CD1c-positive myeloid dendritic cell (primary cell): ENCODE data around the gene ECSIT.
"Not testable (repeated sequence)": the region's sequence is repeated elsewhere in the genome, so short reads cannot be mapped to it uniquely, and the experiment has no call there.

Source experiments
- DNase-seq: peaks from one replicate; pipeline ENCODE4 v3.0.0-alpha.2; 2016; ENCODE audit errors: extremely low spot score

Gene ECSIT, protein sequence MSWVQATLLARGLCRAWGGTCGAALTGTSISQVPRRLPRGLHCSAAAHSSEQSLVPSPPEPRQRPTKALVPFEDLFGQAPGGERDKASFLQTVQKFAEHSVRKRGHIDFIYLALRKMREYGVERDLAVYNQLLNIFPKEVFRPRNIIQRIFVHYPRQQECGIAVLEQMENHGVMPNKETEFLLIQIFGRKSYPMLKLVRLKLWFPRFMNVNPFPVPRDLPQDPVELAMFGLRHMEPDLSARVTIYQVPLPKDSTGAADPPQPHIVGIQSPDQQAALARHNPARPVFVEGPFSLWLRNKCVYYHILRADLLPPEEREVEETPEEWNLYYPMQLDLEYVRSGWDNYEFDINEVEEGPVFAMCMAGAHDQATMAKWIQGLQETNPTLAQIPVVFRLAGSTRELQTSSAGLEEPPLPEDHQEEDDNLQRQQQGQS

DNA sequence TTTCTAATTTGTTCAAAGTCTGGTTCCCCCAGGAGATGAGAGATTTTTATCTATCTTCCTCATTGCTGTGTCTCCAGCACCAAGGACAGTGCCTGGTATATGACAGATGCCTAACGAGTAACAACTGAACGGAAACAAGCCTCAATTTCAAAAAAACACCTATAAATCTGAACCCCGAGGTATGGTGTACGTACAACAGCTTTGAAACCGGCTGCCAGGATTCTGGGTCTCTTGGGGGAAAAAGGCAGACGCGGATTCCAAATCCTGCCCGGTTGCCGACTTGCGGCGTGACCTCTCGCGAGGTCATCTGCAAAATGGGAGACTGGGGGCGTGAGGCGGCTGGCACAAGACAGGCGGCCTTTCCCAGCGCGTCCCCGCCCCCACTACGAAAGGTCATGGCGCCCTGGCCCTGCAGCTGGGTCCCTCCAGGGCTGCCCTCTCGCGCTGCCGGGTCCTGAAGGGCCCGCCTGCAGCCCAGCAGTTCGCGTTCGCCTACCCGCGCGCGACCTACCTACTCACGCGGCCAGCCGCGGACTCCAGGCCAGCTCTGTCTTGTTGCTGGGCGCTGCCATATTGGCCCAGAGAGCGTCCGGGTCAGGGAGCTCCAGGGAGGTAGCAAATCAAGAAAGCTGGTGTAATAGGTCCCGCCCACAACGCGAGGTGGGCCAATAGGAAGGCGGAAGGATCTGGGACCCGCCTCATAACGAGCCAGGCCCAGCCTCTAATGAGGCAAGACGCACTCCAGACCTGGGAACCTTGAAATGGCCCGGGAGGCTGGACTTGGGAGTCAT is at the start of gene ECSIT:
ECSIT (minus strand) TSS at position 584 of the 791 bp plus-strand sequence. CDS start 9,964 bp downstream, outside the sequence.
- peak; percentile 98 for DNase-seq

DNA sequence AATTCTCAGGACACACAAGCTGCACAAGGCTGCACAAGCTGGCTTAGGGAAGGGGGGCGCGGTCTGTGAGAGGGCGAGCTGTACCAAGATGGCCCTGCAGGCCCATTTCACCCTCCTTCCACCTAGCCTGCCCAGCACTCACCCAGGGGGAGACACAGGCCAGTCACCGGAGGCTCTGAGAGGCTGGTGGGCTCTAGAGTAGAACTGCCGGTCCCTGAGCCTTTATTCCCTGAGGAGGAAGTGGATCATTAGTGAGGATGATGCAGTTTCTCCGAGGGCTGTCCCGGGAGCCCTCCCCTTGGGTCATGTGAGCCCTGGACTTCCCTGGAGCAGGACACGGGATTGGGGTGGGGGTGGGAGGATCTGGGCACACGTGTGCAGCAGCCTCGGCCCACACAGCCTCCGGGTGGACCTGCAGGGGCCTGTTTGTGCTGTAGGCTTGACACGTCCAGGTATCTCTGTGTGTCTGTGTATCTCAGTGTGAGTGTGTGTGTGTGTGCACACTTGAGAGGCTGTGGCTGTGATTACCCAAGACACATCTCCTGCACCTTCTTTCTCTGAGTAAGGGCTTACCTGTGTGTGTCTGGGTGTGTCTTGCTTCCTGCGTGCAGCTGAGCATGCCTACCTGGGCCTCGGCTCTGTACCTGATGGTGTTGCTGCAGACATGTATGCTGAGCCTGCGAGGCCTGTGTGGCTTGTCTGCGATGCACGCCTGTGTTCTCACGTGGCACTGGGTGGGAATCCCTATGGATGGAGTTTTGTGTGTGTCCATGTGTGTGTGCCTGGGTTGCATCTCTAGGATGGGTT is 48.7 kb upstream of the ECSIT start, which contains the start of gene ACP5:
ACP5 (minus strand) TSS at position 195 of the 807 bp plus-strand sequence. CDS start 328 bp downstream, outside the sequence.
- DNase-seq = peak; percentile 89

DNA sequence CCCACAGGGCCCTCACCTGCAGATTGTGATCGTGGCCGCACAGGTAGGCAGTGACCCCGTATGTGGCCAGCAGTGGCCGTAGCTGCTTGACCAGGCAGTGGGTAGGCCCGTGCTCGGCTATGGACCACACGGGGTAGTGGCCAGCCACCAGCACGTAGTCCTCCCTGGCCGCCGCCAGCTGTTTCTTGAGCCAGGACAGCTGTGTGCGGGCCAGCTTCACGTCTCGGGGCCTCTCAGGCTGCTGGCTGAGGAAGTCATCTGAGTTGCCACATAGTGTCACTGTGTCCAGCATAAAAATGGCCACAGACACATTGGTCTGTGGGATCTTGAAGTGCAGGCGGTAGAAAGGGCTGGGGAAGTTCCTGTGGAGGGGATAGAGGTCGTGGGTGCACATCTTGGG is 47.3 kb upstream of the ECSIT start:
- DNase-seq = peak; percentile 61

DNA sequence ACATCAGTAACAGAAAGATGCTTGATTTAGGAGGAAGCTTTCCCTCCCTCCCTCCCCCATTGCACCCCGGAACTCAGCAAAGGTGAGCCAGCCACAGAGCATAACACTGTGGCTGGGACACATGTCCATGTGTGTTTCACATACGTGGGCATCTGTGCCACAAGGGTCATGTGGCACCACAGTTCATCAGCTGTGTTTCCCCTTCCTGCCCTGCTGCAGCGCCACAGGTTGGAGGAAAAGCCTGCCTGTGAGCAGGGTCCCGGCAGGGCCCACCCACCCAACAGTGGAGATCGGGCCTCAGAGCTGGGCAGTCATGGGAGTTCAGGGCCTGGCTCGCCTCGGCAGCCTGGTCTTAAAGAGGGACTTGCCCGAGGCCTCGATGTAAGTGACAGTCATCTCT is 45.8 kb upstream of the ECSIT start:
- DNase-seq = no peak

DNA sequence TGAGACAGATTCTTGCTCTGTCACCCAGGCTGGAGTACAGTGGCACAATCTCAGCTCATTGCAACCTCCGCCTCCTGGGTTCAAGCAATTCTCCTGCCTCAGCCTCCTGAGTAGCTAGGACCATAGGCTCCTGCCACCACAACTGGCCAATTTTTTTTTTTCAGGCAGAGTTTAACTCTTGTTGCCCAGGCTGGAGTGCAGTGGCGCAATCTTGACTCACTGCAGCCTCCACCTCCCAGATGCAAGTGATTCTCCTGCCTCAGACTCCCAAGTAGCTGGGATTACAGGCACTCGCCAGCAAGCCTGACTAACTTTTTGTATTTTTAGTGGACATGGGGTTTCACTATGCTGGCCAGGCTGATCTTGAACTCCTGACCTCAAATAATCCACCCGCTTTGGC is 44.8 kb upstream of the ECSIT start:
- not testable (repeated sequence) for DNase-seq

DNA sequence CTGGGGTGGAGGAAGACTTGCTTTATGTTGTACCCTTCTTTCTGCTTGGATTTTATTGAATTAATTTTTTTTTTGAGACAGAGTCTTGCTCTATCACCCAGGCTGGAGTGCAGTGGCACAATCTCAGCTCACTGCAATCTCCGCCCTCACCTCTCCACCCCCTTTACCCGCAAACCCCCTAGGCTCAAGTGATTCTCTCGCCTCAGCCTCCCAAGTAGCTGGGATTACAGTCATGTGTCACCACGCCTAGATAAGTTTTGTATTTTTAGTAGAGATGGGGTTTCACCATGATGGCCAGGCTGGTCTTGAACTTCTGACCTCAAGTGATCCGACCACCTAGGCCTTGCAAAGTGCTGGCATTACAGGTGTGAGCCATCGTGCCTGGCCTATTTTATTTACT is 44.4 kb upstream of the ECSIT start:
- DNase-seq = not testable (repeated sequence)

DNA sequence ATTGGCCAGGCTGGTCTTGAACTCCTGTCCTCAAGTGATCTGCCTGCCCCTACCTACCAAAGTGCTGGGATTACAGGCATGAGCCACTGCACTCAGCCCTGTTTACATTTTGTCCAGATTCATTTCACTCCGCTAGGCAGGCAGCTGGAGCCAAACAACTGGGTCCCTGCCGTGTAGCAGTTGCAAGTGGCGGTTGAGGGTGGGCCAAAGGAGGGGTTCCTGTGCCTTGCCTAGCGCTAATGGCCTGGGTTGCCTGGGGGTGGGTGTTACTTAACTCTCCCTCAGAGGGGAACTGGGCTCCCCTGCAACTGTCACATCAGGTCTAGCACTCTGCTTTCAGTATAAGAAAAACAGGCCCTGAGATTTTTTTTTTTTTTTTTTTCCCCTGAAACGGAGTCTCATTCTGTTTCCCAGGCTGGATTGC is 41.1 kb upstream of the ECSIT start:
- peak; percentile 63 for DNase-seq

DNA sequence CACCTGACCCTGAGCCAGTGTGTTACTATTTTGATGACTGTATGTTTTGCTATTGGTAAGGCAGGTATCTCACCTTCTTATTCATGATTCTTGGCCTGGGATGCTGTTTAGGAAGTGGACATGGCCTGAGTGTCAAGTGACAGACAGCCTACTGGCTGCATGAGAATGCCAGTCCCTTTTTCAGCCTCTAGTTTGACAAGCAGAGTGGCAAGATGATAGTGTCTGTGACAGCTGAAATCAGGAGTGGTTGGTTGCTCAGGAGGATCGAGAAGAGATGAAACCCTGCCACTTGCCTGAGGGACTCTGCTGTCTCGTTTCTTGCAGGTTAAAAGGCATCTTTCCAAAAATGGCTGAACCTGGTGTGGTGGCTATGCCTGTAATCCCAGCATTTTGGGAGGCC is 37.2 kb upstream of the ECSIT start:
- DNase-seq = no peak

DNA sequence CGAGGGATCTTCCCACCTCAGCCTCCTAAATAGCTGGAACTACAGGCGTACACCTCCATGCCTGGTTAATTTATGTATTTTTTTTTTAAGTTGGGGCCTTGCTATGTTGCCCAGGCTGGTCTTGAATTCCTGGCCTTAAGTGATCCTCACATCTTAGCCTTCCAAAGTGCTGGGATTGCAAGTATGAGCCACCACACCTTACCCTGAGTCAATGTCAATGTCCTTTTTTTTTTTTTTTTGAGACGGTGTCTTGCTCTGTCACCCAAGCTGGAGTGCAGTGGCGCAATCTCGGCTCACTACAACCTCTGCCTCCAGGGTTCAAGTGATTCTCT is 36.7 kb upstream of the ECSIT start:
- DNase-seq = not testable (repeated sequence)

DNA sequence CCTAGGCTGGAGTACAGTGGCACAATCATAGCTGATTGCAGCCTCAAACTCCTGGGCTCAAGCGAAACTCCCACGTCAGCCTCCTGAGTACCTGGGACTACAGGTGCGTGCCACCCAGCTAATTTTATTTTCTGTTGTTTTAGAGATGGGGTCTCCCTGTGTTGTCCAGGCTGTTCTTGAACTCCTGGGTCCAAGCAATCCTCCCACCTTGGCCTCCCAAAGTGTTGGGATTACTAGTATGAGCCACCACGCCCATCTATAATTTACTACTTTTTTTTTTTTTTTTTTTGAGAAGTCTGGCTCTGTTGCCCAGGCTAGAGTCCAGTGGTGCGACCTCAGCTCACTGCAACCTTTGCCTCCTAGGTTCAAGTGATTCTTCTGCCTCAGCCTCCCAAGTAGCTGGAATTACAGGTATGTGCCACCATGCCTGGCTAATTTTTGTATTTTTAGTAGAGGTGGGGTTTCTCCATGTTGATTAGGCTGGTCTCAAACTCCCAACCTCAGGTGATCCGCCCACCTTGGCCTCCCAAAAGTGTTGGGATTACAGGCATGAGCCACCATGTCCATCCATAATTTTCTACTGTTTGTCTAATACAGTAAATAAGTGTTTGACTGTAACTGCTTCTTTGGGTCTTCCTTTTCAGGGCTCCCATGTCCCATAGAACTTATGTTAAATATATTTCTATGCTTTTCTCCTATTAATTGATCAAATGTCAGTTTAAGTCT is 35.3 kb upstream of the ECSIT start:
- DNase-seq = not testable (repeated sequence)

DNA sequence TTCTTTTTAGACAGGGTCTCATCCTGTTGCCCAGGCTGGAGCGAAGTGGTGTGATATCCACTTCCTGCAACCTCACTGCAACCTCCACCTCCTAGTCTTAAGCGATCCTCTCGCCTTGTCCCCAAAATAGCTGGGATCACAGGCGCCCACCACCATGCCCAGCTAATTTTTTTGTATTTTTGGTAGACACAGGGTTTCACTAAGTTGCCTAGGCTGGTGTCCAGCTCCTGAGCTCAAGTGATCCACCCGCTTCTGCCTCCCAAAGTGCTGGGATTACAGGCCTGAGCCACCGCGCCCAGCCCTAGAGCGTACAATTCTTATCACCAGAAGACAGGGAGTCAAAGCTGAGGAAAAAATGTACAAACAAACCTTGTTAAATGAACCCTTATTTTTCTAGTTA is 34.6 kb upstream of the ECSIT start:
- DNase-seq = no peak

DNA sequence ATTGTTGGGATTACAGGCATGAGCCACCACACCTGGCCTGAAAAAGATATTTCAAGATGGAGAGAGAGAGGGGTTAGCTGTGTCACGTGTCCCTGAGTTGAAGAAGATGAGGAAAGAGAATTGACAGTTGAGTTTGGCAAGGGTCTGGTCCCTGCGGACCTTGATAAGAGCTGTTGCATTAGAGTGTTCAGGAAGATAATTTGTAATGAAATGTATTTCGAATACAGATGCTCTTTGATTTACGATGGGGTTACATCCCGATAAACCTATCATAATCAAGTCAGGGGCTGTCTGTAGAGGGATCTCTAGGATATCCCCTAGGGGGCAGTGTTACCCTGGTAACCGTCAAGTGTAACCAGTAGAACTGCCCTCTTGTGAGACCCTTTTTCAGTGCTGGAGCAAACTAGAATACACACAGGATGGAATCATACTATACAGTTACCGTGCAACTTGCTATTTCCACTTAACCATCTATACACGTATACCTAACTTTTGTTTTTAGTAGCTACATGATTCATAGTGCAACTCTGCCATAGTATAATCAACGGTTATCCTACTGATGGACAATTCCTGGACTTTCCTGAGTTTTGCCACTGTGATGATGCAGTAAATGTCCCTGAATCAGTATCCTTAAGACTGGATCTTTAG is 31.6 kb upstream of the ECSIT start:
- peak; percentile 85 for DNase-seq

DNA sequence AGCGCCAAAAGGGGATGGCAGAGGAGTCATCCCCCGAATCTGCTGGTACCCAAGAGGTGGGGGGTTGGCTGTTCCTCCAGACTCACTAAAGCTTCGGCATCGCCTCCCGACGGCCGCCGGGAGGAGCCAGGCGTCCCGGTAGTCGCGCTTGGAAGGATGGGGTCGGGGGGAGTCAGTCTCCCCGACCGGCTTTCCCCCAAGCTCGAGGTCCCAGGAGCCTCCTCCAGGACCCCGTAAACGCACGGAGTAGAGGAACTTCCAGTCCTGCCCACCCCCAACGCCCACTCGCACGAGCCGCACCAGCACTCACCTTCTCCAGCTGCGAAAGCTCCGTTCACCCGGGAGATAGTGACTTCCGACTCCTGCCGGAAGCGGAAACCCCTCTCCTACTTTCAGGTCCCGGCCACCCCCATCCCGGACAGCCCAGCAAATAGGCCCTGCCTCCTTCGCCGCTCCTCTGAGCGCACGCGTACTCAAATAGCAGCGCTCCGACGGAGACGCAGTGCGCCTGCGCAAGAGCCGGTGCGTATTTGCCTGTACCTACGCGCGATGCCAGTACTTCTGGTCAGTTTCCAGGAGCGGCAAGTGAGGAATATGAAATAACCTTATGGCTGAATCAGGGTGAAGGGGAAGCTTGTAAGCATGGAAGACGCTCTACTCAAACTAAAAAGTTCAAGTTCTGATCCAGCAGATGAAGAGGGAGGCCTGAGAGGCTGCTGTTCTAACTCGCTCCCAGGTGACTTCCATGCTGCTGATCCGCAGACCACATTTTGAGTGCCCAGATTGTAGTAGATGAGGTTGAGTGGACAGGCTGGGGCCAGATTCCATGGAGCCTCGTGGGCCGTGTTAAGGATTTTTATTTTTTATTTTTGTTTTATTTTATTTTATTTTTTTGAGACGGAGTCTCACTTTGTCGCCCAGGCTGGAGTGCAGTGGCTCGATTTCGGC is 30.2 kb upstream of the ECSIT start, which contains the start of gene ELOF1:
ELOF1 (minus strand) TSS at position 350 of the 948 bp plus-strand sequence. CDS start 4,883 bp downstream, outside the sequence.
- DNase-seq = peak; percentile 100

DNA sequence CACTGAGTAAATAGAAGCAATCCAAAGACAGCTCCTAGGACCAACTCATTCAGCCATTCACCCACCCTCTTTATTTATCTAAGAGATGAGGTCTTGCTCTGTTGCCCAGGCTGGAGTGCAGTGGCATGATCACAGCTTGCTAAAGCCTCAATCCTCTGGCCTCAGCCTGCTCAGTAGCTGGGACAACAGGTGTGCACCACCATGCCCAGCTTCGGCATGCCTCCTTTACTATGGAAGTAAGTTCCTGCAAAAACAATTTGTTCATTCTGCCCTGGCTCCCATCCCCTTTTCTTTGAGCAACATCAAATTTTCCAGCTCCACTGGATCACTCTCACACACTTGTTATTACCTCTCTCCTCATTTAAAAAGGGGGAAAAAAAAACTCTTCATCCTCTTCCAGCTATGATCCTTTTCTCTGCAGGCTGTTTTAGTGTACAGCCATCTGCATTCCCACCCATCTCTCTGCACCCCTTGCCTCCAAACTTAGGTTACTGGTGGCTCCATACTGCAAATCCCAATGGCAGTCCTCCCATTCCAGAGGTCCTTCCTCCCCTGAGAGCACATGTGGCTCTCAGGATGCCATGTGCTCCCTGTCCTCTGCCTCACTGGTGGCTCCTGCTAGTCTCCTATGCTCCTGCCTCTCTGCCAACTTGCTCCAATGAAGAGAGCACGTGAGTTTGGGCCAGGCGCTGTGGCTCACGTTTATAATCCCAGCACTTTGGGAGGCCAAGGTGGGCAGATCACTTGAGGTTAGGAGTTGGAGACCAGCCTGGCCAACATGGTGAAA is 27.9 kb upstream of the ECSIT start:
- no peak for DNase-seq

DNA sequence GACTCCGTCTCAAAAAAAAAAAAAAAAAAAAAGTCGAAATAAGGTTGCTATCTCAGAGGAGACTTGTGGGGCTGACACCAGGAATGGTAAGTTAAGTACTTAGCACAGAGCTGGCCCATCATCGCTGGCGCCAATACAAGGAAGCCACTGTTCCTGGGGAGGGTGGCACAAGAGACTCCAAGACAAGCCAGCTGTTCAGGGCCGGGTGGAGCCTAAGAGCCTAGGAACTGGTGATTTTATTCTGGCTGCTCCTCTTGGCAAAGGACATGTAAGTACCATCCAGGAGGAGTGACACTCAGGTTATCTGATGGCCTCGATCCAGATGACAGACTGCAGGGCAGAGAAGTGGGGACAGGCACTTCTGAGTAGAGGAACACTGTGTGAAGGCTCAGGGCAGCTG is 26.3 kb upstream of the ECSIT start:
- no peak for DNase-seq

DNA sequence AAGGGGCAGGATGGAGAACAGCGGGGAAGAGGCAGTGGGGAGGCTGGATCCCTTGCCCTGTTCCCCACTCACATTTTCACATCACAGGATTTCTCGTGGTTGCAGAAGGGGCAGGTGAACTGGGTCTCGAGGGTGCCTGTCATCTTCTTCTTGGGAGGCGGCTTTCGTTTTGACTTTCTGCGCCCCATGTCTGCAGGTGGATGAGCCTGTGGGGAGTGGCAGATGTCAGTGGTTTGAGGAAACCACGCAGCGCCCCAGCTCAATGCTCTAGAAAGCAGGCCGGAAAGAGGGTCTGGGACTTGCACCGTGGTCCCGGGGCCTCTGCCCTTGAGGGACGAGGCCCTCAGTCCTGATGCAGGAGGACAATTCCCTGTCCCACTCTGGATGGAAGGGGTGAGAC is 25.2 kb upstream of the ECSIT start:
- DNase-seq = no peak

DNA sequence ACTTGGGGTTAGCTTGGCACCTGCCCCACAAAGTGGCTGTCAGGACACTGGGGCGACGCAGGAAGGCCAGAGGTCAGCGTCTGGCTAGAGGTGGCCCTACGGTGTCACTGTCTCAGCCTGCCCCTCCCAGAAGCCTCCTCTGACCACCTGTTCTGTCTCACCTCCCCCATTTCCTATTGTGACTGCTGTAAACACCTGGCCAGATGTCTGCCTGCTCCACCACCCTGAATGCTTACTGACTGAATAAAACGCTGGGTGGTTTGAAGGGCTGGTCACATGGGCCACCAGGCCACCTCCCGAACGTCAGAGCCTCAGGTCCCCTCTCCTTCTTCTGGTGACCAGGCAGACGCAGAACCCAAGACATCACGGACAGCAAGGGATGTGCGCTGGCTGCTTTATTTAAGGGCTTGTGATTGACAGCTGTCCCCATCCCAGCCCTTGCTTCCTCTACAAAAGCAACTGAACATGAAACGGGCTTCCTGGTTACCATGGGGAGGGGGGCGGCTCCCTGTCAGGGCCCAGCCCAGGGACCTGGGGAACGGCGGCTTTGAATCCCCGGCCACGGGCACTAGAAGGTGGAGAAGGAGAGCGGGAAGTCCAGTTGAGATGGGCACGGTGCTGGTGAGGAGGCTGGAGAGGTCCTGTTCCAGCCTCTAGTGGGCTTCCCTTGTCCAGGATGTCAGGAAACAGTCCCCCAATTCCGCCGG is 23.9 kb upstream of the ECSIT start:
- DNase-seq = no peak

DNA sequence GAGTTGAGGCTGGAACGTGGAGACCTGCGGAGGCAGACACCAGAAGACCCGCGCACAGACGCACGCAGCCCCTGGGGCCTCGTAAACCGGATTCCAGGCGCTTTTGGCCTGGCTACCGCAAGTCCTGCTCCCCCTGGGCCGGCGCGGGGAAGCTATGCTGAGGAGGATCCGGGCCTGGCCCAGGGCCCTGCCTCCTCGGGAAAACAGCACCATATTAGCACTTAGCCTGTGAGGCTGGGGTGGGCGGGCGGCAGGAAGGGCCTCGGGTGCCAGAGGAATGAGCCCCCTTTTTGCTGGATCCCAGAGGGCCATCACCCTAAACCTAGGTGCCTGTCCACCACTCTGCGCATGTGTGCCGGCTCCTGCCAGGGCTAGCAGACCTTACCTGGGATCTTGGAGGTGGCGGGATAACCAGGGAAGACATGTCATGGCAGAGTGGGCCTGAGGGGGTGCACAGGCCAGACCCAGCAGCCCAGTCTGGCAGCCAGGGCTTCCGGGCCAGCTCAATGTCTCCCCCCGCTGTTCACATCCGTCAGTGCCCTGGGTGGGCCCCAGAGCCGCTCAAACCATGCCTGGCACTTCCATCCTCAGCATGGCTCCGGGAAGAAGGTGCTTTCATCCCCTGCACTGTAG is 22.8 kb upstream of the ECSIT start:
- DNase-seq = no peak
